GM19463 (cell line): ENCODE measurements around the gene ZNF607.

Experiments
- ATAC-seq: cut with Tn5 transposase; IDR thresholded peaks from one replicate; pipeline ENCODE4 v1.9.1; 2021; ENCODE audit warnings: mild to moderate bottlenecking, moderate library complexity; ENCODE audit not compliant: unreplicated experiment

Gene ZNF607

DNA sequence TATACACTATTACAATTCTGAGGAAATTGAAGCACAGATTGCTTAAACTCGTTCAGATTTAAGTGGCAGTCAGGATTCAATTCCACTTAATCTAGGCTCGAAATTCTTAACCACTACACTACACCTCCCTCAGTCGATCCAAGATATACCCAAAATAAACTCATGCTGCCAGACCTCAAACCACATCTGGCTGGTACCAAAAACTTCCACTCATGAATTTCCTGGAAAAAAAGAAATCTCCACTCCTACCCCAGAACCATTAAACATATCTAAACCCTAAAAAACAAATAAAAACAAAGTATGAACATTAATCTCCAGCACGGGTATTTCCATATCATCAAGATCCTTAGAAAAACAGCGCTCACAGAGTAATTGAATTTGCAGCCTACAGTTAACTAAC is 65.4 kb downstream of the ZNF607 start:
- ATAC-seq: no peak
